Urinary bladder (tissue), 4 donors: ENCODE data around the gene GP2. TPM values are rescaled to one million over a fixed set of nuclear protein-coding genes. Genes with fewer than 3 reads are reported as not detected.

Experiments used
- DNase-seq: peaks from one replicate; pipeline ENCODE4 v3.0.0-alpha.2; 2015; ENCODE audit errors: extremely low spot score
- H3K27ac ChIP-seq: one replicate; pipeline ENCODE4 v1.5.1; 2013; ENCODE audit warnings: low read depth, mild to moderate bottlenecking, moderate library complexity
- H3K36me3 ChIP-seq: one replicate; pipeline ENCODE4 v1.6.1; 2013; ENCODE audit warnings: mild to moderate bottlenecking, moderate library complexity; ENCODE audit not compliant: insufficient read depth
- H3K4me1 ChIP-seq: one replicate; pipeline ENCODE4 v1.6.1; 2013; ENCODE audit warnings: mild to moderate bottlenecking, moderate library complexity; ENCODE audit not compliant: insufficient read depth
- H3K4me3 ChIP-seq: one replicate; pipeline ENCODE4 v1.5.1; 2013; ENCODE audit warnings: low read depth, low read length
- WGBS: extraction: QIAGEN DNeasy Blood & Tissue Kit; methylation state at CpG from one replicate; pipeline ENCODE4 v1.1.7; 2013; 5-methylcytosine and 5-hydroxymethylcytosine counted together
- polyA plus RNA-seq: library from polyadenylated mRNA; stranded (reverse); fragments of 200-250 nt; gene quantifications from one replicate; pipeline ENCODE4 v1.2.3, GENCODE V29; 2013
- total RNA-seq: library from RNA; depleted of rRNA; stranded (reverse); fragments of >200 nt; gene quantifications from one replicate; pipeline ENCODE4 v1.2.3, GENCODE V29; 2014
- donor health status: healthy with polysubstance abuse.
- donor health status: healthy.

GP2 gene
- total RNA-seq (0.79 TPM), polyA plus RNA-seq (0.95 TPM)

DNA sequence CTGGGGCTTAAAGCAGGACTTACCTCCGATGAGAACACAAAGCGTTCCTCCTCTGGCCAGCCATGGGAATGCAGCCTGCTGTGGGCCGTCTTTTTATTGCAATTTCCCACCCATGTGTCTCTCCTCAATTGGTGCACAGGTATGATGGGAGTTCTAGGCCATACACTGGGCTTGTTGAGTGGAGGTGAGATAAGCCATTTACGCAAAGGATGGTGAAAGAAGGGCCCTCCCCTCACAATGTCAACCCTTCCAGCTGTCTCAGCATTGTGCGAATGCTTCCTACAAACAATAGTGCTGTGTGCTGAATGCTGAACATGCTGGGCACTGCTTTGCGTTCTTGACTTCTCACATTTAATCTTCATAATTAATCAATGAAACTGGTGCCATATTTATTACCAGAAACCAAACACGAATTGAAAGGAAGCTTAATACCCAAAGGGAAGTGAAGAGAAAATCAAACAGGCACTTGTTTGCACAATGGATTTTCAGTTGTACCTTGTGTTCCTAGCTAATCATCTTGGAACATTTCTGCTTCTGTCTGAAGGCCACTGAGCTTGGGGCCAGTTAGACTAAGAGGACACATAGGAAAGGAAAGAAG is at the start of gene GP2:
GP2 (minus strand) TSS at position 70 of the 598 bp plus-strand sequence. CDS start 1,082 bp downstream, outside the sequence.
- Histone ChIP-seq H3K4me1 (no peaks in the 10 kb centered on the region), H3K4me3 (no peak within 1 kb of the TSS), H3K36me3 (no peaks in the 10 kb centered on the region), H3K27ac (no peak within 1 kb of the TSS)
- DNase-seq = no peak
- WGBS = 73% methylated on average over 7 of the region's 7 CpGs

DNA sequence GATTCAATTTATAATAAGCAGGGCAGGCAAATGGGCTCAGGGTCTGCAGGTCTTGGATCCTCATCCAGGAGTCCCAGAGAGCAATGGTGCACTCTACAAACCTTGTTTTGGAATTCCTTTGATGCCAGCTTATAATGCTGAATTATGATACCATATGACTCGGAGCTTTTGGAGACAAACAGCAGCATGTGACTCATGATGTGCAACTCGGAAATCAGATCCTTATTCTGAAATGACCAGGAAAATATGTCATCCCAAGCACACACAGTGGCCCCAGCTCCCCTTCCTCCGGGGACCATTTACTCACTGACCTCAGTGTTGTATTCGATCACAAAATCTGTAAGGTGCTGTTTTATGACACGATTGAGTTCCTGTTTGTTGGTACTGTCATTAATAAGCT is 45.4 kb upstream of the GP2 start:
- Histone ChIP-seq H3K4me3 (no peak overlapping the region), H3K4me1 (no peaks in the 10 kb centered on the region), H3K36me3 (no peaks in the 10 kb centered on the region), H3K27ac (no peak overlapping the region)
- WGBS = 73% methylated on average over 5 of the region's 5 CpGs
- DNase-seq = no peak

DNA sequence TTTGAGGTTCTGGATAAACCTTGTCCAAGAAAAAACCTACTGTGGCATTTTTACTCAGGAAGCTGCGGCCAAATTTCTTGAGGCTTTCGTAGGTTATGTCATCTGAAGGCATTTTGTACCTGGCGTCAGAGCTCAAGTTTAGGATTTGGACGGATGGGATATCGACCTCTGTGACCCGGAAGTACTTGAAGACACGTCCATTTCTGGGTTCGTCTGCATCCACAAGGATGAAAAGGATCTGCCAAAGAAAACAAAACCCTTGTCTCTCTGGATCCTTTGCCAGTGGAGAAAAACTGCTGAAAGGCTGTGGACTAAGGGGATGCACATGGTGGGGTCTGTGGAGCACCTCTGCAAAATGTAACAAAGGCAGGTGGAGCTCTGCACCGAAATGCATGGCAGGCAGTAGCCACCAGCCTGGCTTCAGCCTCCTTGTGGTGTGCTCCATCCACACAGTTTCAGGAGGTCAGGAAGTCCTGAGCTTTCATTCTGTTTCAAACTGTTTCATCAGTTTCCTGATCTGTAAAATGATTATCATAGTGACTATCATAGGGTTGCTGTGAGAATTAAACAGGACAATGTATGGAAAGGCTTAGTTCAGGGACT is 42.2 kb upstream of the GP2 start:
- WGBS = 74% methylated on average over 9 of the region's 9 CpGs

GRCh38 chr16:20364051-20364450 is 36.7 kb upstream of the GP2 start:
- no peak for DNase-seq
- 61% methylated on average over 3 of the region's 3 CpGs for WGBS

More for the DNA sequence above, 42.2 kb upstream of the GP2 start:
- no peaks in the 10 kb centered on the region for H3K36me3 ChIP-seq
- no peaks in the 10 kb centered on the region for H3K4me1 ChIP-seq
- H3K27ac ChIP-seq = no peak overlapping the region
- no peak for DNase-seq
- no peak overlapping the region for H3K4me3 ChIP-seq

DNA sequence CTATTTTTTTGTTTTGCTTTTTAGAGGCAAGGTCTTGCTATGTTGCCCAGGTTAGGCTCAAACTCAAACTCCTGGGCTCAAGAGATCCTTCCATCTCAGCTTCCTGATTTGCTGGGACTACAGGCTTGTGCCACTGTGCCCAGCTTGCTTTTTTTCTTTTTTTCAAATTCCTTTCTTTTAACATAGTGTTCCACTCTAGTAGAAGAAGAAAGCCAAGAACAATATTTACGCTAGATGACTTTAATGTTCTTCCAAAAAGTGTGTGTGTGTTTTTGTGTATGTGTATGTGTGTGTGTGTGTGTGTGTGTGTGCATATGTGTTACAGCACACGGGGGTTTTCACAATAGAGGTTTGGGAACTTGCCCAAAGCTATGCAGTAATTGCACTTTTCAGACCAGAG is 35.9 kb upstream of the GP2 start:
- Histone ChIP-seq H3K27ac (no peak overlapping the region), H3K4me3 (no peak overlapping the region), H3K36me3 (no peaks in the 10 kb centered on the region), H3K4me1 (no peaks in the 10 kb centered on the region)
- no peak for DNase-seq
- 54% methylated on average over 2 of the region's 2 CpGs for WGBS

More at GRCh38 chr16:20364051-20364450, 36.7 kb upstream of the GP2 start:
- Histone ChIP-seq H3K4me1 (no peaks in the 10 kb centered on the region), H3K4me3 (no peak overlapping the region), H3K27ac (no peak overlapping the region), H3K36me3 (no peaks in the 10 kb centered on the region)

GRCh38 chr16:20359997-20360396 is 32.7 kb upstream of the GP2 start:
- WGBS = 72% methylated on average over 2 of the region's 2 CpGs
- no peak for DNase-seq
- Histone ChIP-seq H3K36me3 (no peaks in the 10 kb centered on the region), H3K4me3 (no peak overlapping the region), H3K4me1 (no peaks in the 10 kb centered on the region), H3K27ac (no peak overlapping the region)

DNA sequence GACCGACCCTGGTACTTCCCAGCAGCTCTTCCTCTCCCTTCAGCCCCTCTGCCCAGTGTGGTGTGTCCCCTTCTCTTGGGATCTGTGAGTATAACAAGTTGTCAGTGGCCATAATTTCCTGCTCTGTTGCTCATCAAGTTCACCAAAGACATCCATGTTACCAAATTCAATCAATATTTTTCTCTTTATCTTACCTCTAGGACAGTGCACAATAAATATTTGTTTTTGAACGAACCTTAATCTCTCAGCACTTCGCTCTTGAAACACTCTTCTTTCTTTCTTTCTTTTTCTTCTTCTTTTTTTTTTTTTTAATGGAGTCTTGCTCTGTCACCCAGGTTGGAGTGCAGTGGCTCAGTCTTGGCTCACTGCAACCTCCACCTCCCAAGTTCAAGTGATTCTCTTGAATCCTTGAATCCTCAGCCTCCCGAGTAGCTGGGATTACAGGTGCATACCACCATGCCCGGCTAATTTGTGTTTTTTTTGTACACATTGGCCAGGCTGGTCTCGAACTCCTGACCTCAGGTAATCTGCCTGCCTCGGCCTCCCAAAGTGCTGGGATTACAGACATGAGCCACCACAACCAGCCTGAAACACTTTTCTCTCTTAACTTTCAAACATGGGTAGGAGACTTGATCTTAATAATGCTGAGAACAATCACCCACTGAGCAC is 27.9 kb upstream of the GP2 start:
- 70% methylated on average over 7 of the region's 7 CpGs for WGBS
- no peaks in the 10 kb centered on the region for H3K4me1 ChIP-seq
- H3K36me3 ChIP-seq = no peaks in the 10 kb centered on the region
- DNase-seq = no peak
- no peak overlapping the region for H3K4me3 ChIP-seq
- H3K27ac ChIP-seq = no peak overlapping the region

- Histone ChIP-seq H3K36me3 (no peaks in the 10 kb centered on the region), H3K4me3 (no peak overlapping the region), H3K27ac (no peak overlapping the region), H3K4me1 (no peaks in the 10 kb centered on the region)
- DNase-seq = no peak
Measured at GRCh38 chr16:20353379-20353778, 26.1 kb upstream of the GP2 start.

DNA sequence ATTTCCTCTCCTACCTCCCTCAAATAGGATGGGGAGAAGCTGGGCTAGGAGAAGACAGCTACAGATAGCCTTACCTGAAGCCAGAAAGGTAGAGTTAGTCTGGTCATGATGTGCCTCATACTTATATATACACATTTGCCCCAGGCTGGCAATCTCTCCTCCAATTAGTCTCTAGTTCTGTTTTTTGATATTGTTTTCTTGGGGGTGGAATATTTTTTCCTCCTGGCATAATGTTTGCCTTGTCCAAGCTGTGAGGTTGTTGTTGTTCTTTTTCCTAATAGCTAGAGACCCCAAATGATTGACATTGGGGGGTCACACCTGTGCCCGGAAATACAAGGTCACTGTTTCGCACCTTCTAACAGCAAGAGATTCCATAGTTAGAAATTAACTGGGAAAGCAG is 25.3 kb upstream of the GP2 start, which contains the start of gene UMOD:
UMOD (minus strand) TSS at position 101 of the 400 bp plus-strand sequence. CDS start 1,978 bp downstream, outside the sequence.
- WGBS = 86% methylated on average over 2 of the region's 2 CpGs
- no peak for DNase-seq
- Histone ChIP-seq H3K36me3 (no peaks in the 10 kb centered on the region), H3K4me1 (no peaks in the 10 kb centered on the region), H3K4me3 (no peak within 1 kb of the TSS), H3K27ac (no peak within 1 kb of the TSS)

DNA sequence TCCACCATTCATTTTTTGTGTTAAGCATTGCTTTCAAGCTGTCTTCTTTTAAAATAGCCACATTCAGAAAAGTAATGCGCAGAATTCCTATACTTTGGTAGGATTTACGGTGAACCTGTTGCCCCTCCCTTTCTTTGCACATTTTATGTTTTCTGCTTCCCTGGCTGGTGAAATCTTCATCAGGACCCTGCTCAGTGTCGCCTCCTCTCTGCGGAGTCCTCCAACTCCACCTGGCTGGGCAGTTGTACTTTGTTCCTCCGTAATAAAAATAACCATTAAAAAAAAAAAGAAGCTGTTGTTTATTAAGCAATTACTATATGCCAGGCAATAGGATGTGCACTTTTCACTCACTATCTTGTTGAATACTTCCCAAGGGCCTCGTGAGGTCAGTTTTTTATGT is 22.3 kb upstream of the GP2 start:
- no peaks in the 10 kb centered on the region for H3K4me1 ChIP-seq
- H3K36me3 ChIP-seq = no peaks in the 10 kb centered on the region
- H3K4me3 ChIP-seq = no peak overlapping the region
- no peak overlapping the region for H3K27ac ChIP-seq
- WGBS = 75% methylated on average over 6 of the region's 6 CpGs
- DNase-seq = no peak

- no peaks in the 10 kb centered on the region for H3K4me1 ChIP-seq
- no peaks in the 10 kb centered on the region for H3K36me3 ChIP-seq
Measured at GRCh38 chr16:20348365-20349185, 21.3 kb upstream of the GP2 start.

DNA sequence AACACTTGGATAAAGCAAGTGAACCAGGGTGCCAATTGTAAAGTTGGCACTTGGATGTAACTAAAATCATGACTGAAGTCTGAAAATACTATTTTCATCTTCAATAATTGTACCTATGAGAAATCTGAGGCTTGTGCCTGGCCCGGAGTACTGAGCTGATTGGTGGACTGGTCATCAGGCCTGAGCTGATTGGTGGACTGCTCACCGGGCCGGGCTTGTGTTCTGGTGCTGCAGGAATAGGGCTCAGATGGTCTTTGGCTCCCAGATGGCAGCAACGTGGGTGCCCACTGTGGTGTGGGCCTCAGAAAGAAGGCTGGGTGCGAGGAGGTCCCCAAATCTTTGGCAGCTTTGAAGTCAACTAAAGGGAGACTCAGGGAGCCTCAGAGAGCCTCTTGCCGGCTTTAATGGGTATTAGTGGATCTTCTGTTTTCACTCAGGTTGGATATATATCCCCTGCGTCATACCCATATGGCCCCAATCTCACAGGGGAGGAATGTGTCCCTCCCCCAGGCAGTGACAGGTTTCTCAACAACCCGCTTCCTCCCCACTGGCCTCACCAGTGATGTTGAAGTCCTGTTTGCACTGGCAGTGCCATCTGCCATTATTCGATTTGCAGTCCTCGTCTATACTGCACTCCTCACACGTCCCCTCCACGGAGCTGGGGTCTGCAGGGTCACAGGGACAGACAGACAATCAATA is 20.5 kb upstream of the GP2 start:
- H3K27ac ChIP-seq = no peak overlapping the region
- no peaks in the 10 kb centered on the region for H3K36me3 ChIP-seq
- no peak for DNase-seq
- H3K4me1 ChIP-seq = no peaks in the 10 kb centered on the region
- no peak overlapping the region for H3K4me3 ChIP-seq
- WGBS = 51% methylated on average over 12 of the region's 12 CpGs

More at GRCh38 chr16:20348365-20349185, 21.3 kb upstream of the GP2 start:
- WGBS = 29% methylated on average over 77 of the region's 77 CpGs
- H3K4me3 ChIP-seq = no peak overlapping the region
- no peak for DNase-seq
- no peak overlapping the region for H3K27ac ChIP-seq

DNA sequence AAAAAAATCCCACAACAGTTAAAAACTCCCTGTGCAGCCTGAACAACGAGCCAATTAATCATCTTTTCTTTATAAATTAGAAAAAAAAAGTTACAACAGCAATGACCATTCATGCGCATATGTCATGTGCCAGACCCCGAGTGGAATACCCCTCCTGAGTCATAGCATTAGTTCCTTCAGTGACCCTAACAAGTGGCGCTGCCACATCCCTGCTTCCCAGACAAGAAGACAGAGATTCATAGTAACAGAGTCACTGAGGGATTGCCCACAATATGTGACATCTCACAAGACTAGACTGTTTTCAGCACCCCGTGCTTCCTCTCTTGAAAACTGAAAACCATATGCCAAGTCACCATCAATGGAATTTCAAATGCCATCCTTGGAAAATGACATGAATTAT is 17.3 kb upstream of the GP2 start:
- Histone ChIP-seq H3K4me1 (no peaks in the 10 kb centered on the region), H3K27ac (no peak overlapping the region), H3K36me3 (no peaks in the 10 kb centered on the region), H3K4me3 (no peak overlapping the region)
- 76% methylated on average over 5 of the region's 5 CpGs for WGBS
- DNase-seq = no peak
